ENCODE measurements around the gene TMEM72. TPM values are rescaled to one million over a fixed set of nuclear protein-coding genes. Genes with fewer than 3 reads are reported as not detected.

Gene TMEM72
- total RNA-seq, 1 experiment from 2014 or later: not detected

DNA sequence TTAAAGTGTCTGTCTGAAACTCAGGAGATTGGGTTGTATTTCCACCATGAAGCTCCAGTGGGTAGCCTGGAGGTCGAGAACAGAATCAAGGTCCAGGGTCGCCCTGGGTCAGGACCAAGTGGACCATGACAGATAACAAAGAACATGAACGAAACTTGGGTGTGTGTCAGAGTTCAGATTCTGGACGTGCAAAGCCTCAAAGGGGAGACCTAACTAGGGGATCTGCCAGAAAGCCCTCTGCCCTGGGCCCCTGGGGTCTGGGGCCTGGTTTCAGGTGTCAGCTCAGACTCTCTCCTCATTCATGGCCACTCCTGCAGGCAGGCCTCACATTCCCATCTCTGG is 50.1 kb downstream of the TMEM72 start:
- ChIA-PET RAD21 (ENCODE audit: low non-redundant PET in 1 of 2, low total read pairs in 2 of 2, uncharacterized antibody in 2 of 2, unreplicated experiment in 2 of 2) (no interaction called here), POLR2A (no interaction called here), CTCF (interaction anchor here (1.1 to 1.4 kb wide), 2 partner anchors 17 to 28 kb away, joined by 3 read pairs; partner anchors contain the start of gene DEPP1)
- no peak overlapping the region for H3K9ac ChIP-seq (ENCODE audit: low read length)
- peaks cover 3 to 20% of the 10 kb centered on the region in 2 experiments; a peak in 3 of 4 replicates for H3K4me1 ChIP-seq (ENCODE audit: control insufficient read depth in 1 of 2, insufficient read depth in 2 of 2, low read length in 2 of 2)
- no peaks in the 10 kb centered on the region for H4K20me1 ChIP-seq (ENCODE audit: insufficient read depth)
- no TSS peak for BruUV-seq (replicated peaks)
- no peaks in the 10 kb centered on the region for H3K9me3 ChIP-seq (ENCODE audit: control insufficient read depth in 1 of 2, insufficient read depth in 1 of 2, low read depth in 1 of 2, low read length in 2 of 2)
- TF ChIP-seq, protein P1, sequence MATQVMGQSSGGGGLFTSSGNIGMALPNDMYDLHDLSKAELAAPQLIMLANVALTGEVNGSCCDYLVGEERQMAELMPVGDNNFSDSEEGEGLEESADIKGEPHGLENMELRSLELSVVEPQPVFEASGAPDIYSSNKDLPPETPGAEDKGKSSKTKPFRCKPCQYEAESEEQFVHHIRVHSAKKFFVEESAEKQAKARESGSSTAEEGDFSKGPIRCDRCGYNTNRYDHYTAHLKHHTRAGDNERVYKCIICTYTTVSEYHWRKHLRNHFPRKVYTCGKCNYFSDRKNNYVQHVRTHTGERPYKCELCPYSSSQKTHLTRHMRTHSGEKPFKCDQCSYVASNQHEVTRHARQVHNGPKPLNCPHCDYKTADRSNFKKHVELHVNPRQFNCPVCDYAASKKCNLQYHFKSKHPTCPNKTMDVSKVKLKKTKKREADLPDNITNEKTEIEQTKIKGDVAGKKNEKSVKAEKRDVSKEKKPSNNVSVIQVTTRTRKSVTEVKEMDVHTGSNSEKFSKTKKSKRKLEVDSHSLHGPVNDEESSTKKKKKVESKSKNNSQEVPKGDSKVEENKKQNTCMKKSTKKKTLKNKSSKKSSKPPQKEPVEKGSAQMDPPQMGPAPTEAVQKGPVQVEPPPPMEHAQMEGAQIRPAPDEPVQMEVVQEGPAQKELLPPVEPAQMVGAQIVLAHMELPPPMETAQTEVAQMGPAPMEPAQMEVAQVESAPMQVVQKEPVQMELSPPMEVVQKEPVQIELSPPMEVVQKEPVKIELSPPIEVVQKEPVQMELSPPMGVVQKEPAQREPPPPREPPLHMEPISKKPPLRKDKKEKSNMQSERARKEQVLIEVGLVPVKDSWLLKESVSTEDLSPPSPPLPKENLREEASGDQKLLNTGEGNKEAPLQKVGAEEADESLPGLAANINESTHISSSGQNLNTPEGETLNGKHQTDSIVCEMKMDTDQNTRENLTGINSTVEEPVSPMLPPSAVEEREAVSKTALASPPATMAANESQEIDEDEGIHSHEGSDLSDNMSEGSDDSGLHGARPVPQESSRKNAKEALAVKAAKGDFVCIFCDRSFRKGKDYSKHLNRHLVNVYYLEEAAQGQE (IDR thresholded peaks at IDR 0.05; ENCODE audit: low read depth): no peak
- TF ChIP-seq ELF1 (IDR thresholded peaks at IDR 0.05; ENCODE audit: borderline replicate concordance, low read depth): no peak
- no peak for TF ChIP-seq ZFX (IDR thresholded peaks at IDR 0.05)
- TF ChIP-seq, protein P2, sequence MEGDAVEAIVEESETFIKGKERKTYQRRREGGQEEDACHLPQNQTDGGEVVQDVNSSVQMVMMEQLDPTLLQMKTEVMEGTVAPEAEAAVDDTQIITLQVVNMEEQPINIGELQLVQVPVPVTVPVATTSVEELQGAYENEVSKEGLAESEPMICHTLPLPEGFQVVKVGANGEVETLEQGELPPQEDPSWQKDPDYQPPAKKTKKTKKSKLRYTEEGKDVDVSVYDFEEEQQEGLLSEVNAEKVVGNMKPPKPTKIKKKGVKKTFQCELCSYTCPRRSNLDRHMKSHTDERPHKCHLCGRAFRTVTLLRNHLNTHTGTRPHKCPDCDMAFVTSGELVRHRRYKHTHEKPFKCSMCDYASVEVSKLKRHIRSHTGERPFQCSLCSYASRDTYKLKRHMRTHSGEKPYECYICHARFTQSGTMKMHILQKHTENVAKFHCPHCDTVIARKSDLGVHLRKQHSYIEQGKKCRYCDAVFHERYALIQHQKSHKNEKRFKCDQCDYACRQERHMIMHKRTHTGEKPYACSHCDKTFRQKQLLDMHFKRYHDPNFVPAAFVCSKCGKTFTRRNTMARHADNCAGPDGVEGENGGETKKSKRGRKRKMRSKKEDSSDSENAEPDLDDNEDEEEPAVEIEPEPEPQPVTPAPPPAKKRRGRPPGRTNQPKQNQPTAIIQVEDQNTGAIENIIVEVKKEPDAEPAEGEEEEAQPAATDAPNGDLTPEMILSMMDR (IDR thresholded peaks at IDR 0.05 in 2 of 3, conservative IDR thresholded peaks at IDR 0.05 in 1 of 3; ENCODE audit: borderline replicate concordance in 1 of 3, insufficient read depth in 1 of 3, low read depth in 2 of 3, low read length in 2 of 3): no peak
- TF ChIP-seq EGR1 (IDR thresholded peaks at IDR 0.05; ENCODE audit: low read depth): no peak
- TF ChIP-seq ZNF274 (IDR thresholded peaks at IDR 0.05; ENCODE audit: low read depth, low read length): no peak
- no peak for TF ChIP-seq CBX3 (IDR thresholded peaks at IDR 0.05; ENCODE audit: low read depth)
- TF ChIP-seq TCF7L2 (IDR thresholded peaks at IDR 0.05; ENCODE audit: borderline replicate concordance, extremely low read depth, insufficient read depth, insufficient read length): no peak
- TF ChIP-seq EZH2phosphoT487 (IDR thresholded peaks at IDR 0.05; ENCODE audit: borderline replicate concordance): no peak
- TF ChIP-seq JUND (IDR thresholded peaks at IDR 0.05): no peak
- no peak for TF ChIP-seq SIN3A (IDR thresholded peaks at IDR 0.05; ENCODE audit: low read depth)
- H3K27me3 ChIP-seq (ENCODE audit: insufficient read depth, low read length): no peaks in the 10 kb centered on the region
- no peaks in the 10 kb centered on the region for H3K36me3 ChIP-seq (ENCODE audit: control insufficient read depth in 1 of 2, insufficient read depth in 2 of 2, low read length in 2 of 2)
- H3K4me3 ChIP-seq (replicated peaks in 1 of 2; ENCODE audit: low read depth in 1 of 2, low read length in 2 of 2): no peak overlapping the region
- ATAC-seq (no peak), DNase-seq (ENCODE audit: low read depth, low spot score) (no peak)
- no peak overlapping the region for H3K27ac ChIP-seq (ENCODE audit: low read depth, low read length)
- intact Hi-C loops (cut with micrococcal nuclease): no loop called here
- H3K4me2 ChIP-seq (ENCODE audit: low read length): no peak overlapping the region
- no peak overlapping the region for H2AFZ ChIP-seq (ENCODE audit: low read depth, low read length, poor library complexity, severe bottlenecking)
- H3K79me2 ChIP-seq (ENCODE audit: insufficient read depth, low read length): no peaks in the 10 kb centered on the region
- no peaks in the 10 kb centered on the region for H3K9me2 ChIP-seq (ENCODE audit: insufficient read depth)

Measured in HCT116 (cell line).